PC-9 (cell line): Measurements from ENCODE around the gene SLC8A3. TPM values are rescaled to one million over a fixed set of nuclear protein-coding genes. Genes with fewer than 3 reads are reported as not detected.

Experiments
- Bru-seq: library from RNA; stranded (reverse); fragments of 400-500 nt; gene quantifications from one replicate; lab custom pipeline; 2021; lab: Mats Ljungman, UMichigan
- BruChase-seq, 2 experiments: library from RNA; stranded (reverse); fragments of 400-500 nt; gene quantifications; one replicate each; lab custom pipeline; 2021; lab: Mats Ljungman, UMichigan
- BruUV-seq: library from RNA; stranded (reverse); fragments of 400-500 nt; replicated peaks from 2 replicates; lab custom pipeline; 2021; lab: Mats Ljungman, UMichigan
- CTCF ChIA-PET: fragments of 300-600 bp; sonication (Branson Sonifier 250); formaldehyde crosslinking; loops from one replicate; lab custom pipeline; 2022; ENCODE audit warnings: antibody characterized with exemption; lab: Charles Lee
- POLR2A ChIA-PET: fragments of 300-600 bp; sonication (Branson Sonifier 250); formaldehyde crosslinking; loops from one replicate; lab custom pipeline; 2022; ENCODE audit warnings: antibody characterized with exemption; ENCODE audit not compliant: unreplicated experiment; lab: Charles Lee
- DNase-seq, 2 experiments: peaks; one replicate each; pipeline versions ENCODE4 v3.0.0 to v3.0.0-alpha.2; 2015 to 2022; ENCODE audit warnings: mixed read lengths in 1 of 2
- H2AFZ ChIP-seq: fragments of 200-600 bp; sonication (generic); 2 replicates; pipeline ENCODE4 v1.8.1; 2017; ENCODE audit warnings: antibody characterized with exemption
- H3F3A ChIP-seq: fragments of 200-600 bp; sonication (generic); 2 replicates; pipeline ENCODE4 v1.8.1; 2017; ENCODE audit warnings: antibody characterized with exemption, mild to moderate bottlenecking, low read depth; ENCODE audit not compliant: insufficient read depth
- H3K27ac ChIP-seq: fragments of 200-600 bp; sonication (generic); 2 replicates; pipeline ENCODE4 v1.6.1; 2016; ENCODE audit warnings: mixed run types
- H3K27me3 ChIP-seq: fragments of 200-600 bp; sonication (generic); 2 replicates; pipeline ENCODE4 v1.6.1; 2016; ENCODE audit warnings: low read depth, mixed run types; ENCODE audit not compliant: insufficient read depth
- H3K36me3 ChIP-seq: fragments of 200-600 bp; sonication (generic); 2 replicates; pipeline ENCODE4 v1.6.1; 2016; ENCODE audit warnings: low read depth, mixed run types
- H3K4me1 ChIP-seq: fragments of 200-600 bp; sonication (generic); replicated peaks from 2 replicates; pipeline ENCODE4 v1.6.1; 2016; ENCODE audit warnings: mixed run types; ENCODE audit not compliant: insufficient read depth
- H3K4me2 ChIP-seq: fragments of 200-600 bp; sonication (generic); 2 replicates; pipeline ENCODE4 v1.6.1; 2017; ENCODE audit warnings: mixed run types
- H3K4me3 ChIP-seq: fragments of 200-600 bp; sonication (generic); 2 replicates; pipeline ENCODE4 v1.6.1; 2016; ENCODE audit warnings: mixed run types
- H3K79me2 ChIP-seq: fragments of 200-600 bp; sonication (generic); 2 replicates; pipeline ENCODE4 v1.6.1; 2017; ENCODE audit warnings: low read depth, mixed run types
- H3K9me2 ChIP-seq: fragments of 200-600 bp; sonication (generic); 2 replicates; pipeline ENCODE4 v1.8.1; 2017; ENCODE audit warnings: mild to moderate bottlenecking; ENCODE audit not compliant: insufficient read depth
- H3K9me3 ChIP-seq: fragments of 200-600 bp; sonication (generic); 2 replicates; pipeline ENCODE4 v1.8.1; 2016; ENCODE audit warnings: low read depth; ENCODE audit not compliant: insufficient read depth
- H4K20me1 ChIP-seq: fragments of 200-600 bp; sonication (generic); 2 replicates; pipeline ENCODE4 v1.8.1; 2017; ENCODE audit not compliant: insufficient read depth
- CTCF ChIP-seq: fragments of 200-600 bp; sonication (generic); conservative IDR thresholded peaks from 2 replicates; pipeline ENCODE4 v1.6.1; 2017; ENCODE audit warnings: mixed run types, antibody characterized with exemption, mild to moderate bottlenecking, moderate library complexity
- EZH2 ChIP-seq: fragments of 200-600 bp; sonication (generic); IDR thresholded peaks from 2 replicates; pipeline ENCODE4 v1.8.0; 2017; ENCODE audit warnings: antibody characterized with exemption, low read depth
- intact Hi-C: fragments of 100-400 bp; cut with micrococcal nuclease; formaldehyde crosslinking; loops from one replicate; pipeline ENCODE4 v1.10.0; 2022; ENCODE audit not compliant: unreplicated experiment
- long read RNA-seq: library from polyadenylated mRNA; stranded (forward); transcript quantifications from one replicate; pipeline ENCODE4 v2.0.0, GENCODE V29; 2022
- total RNA-seq: library from RNA; stranded (reverse); gene quantifications from 2 replicates; pipeline ENCODE4 v1.2.3, GENCODE V29; 2021

SLC8A3 gene, protein sequence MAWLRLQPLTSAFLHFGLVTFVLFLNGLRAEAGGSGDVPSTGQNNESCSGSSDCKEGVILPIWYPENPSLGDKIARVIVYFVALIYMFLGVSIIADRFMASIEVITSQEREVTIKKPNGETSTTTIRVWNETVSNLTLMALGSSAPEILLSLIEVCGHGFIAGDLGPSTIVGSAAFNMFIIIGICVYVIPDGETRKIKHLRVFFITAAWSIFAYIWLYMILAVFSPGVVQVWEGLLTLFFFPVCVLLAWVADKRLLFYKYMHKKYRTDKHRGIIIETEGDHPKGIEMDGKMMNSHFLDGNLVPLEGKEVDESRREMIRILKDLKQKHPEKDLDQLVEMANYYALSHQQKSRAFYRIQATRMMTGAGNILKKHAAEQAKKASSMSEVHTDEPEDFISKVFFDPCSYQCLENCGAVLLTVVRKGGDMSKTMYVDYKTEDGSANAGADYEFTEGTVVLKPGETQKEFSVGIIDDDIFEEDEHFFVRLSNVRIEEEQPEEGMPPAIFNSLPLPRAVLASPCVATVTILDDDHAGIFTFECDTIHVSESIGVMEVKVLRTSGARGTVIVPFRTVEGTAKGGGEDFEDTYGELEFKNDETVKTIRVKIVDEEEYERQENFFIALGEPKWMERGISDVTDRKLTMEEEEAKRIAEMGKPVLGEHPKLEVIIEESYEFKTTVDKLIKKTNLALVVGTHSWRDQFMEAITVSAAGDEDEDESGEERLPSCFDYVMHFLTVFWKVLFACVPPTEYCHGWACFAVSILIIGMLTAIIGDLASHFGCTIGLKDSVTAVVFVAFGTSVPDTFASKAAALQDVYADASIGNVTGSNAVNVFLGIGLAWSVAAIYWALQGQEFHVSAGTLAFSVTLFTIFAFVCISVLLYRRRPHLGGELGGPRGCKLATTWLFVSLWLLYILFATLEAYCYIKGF
- total RNA-seq (not detected in 2 replicates), Bru-seq, nascent RNA (not detected), BruChase-seq, experiment 1, labeled RNA remaining after a 2-hour chase (not detected), BruChase-seq, experiment 2, labeled RNA remaining after a 6-hour chase (percentile 1 among the genes with signal in this experiment)
- long read RNA-seq = 0 reads

DNA sequence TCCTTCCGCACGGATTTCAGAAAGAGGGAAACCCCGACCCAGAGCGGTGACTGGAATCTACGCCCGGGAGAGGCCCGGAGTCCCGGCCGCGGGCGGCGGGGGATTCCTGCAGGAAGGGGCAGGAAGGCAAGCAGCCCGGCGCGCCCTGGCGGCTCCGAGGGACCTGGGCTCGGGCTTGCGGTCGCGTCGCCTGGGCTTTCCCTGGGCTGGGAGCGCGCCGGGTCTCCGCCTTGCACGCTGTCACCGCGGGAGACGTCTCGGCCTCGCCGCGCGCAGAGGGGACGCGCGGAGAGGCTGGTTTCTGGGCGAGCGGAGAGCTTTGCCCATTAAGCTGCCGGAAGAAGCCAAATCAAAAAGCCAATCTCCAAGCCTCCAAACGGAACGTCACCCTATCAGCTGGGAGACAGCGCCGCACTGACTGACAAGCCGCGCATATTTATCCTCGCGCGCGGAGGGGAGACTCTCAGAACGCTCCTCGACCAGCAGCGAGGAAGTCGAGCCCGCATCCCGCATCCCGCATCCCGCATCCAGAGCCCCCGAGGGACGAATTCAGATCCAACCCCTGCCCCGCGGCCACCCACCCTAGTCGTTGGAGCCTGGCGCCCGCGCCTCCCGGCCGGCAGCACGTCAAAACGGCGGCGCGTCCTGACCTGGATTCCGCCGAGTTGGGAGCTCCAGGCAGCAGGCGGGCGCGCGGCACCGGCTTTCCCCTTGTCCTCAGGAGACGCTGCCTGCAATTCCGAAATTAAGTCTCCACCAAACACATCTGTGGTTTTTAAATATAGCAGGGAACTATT, at the start of gene SLC8A3:
TSS of gene SLC8A3 (minus strand) at position 293 of the 797 bp plus-strand sequence. CDS start 20,529 bp downstream, outside the sequence.
- no peak within 1 kb of the TSS for H3K27ac ChIP-seq
- 0 out of 2 replicates have a peak within 1 kb of the TSS, but pooled peaks have one; percentile 44 for H2AFZ ChIP-seq
- POLR2A ChIA-PET = interaction anchor here (0.6 kb wide), 1 partner anchor 31 kb away, joined by 4 read pairs; no protein-coding TSS in a partner anchor

GRCh38 chr14:70237710-70238109, 49.0 kb upstream of the SLC8A3 start:
- Histone ChIP-seq H3F3A (no peaks in the 10 kb centered on the region), H3K4me3 (no peak overlapping the region), H3K27ac (no peak overlapping the region), H3K79me2 (no peaks in the 10 kb centered on the region), H4K20me1 (no peaks in the 10 kb centered on the region), H3K4me2 (no peak overlapping the region), H2AFZ (no peak overlapping the region), H3K4me1 (no peaks in the 10 kb centered on the region), H3K9me2 (no peaks in the 10 kb centered on the region), H3K27me3 (peaks cover 35% of the 10 kb centered on the region), H3K9me3 (no peaks in the 10 kb centered on the region), H3K36me3 (no peaks in the 10 kb centered on the region)
- BruUV-seq = no TSS peak
- intact Hi-C loops = no loop called here
- DNase-seq = no peak
- CTCF ChIA-PET = no interaction called here
- POLR2A ChIA-PET = no interaction called here
- TF ChIP-seq CTCF (no peak), EZH2 (no peak)

More for the DNA sequence above, at the start of gene SLC8A3:
- H3K4me3 ChIP-seq = no peak within 1 kb of the TSS
- H3K27me3 ChIP-seq = peaks cover 19% of the 10 kb centered on the region
- no peaks in the 10 kb centered on the region for H4K20me1 ChIP-seq
- TF ChIP-seq CTCF (no peak), EZH2 (no peak)
- BruUV-seq = no TSS peak
- no peaks in the 10 kb centered on the region for H3F3A ChIP-seq
- H3K4me2 ChIP-seq = no peak within 1 kb of the TSS
- H3K79me2 ChIP-seq = no peaks in the 10 kb centered on the region
- CTCF ChIA-PET = no interaction called here
- intact Hi-C loops = no loop called here
- no peaks in the 10 kb centered on the region for H3K9me2 ChIP-seq
- H3K4me1 ChIP-seq = no peaks in the 10 kb centered on the region
- no peaks in the 10 kb centered on the region for H3K9me3 ChIP-seq
- no peak for DNase-seq
- no peaks in the 10 kb centered on the region for H3K36me3 ChIP-seq
